Activated T-cell treated with anti-CD3 and anti-CD28 coated beads for 24 hours (primary cell): Measurements from ENCODE around the gene KLHDC7A.

Source experiments
- DNase-seq: peaks from one replicate; pipeline ENCODE4 v3.0.0-alpha.2; 2020; ENCODE audit warnings: low read depth

The KLHDC7A gene

GRCh38 chr1:18473195-18473815 is 7.4 kb upstream of the KLHDC7A start:
- DNase-seq, result no peak

GRCh38 chr1:18474559-18475175 is 6.1 kb upstream of the KLHDC7A start:
- DNase-seq, result no peak

GRCh38 chr1:18475234-18475905 is 5.4 kb upstream of the KLHDC7A start:
- no peak for DNase-seq

GRCh38 chr1:18479454-18479853 is 1.3 kb upstream of the KLHDC7A start:
- DNase-seq, result no peak

- no peak for DNase-seq
Measured at GRCh38 chr1:18481190-18481920, 625 bp downstream of the KLHDC7A start.

- DNase-seq, result no peak
Measured at GRCh38 chr1:18481921-18482701, 1.4 kb downstream of the KLHDC7A start.

- DNase-seq, result no peak
Measured at GRCh38 chr1:18482721-18483425, 2.1 kb downstream of the KLHDC7A start.

- DNase-seq, result no peak
Measured at GRCh38 chr1:18484276-18484675, 3.5 kb downstream of the KLHDC7A start.

GRCh38 chr1:18484721-18485120 is 4.0 kb downstream of the KLHDC7A start:
- DNase-seq, result no peak

GRCh38 chr1:18485227-18485626 is 4.5 kb downstream of the KLHDC7A start:
- no peak for DNase-seq

- DNase-seq, result no peak
Measured at GRCh38 chr1:18486195-18486594, 5.5 kb downstream of the KLHDC7A start.

GRCh38 chr1:18489417-18490143 is 8.8 kb downstream of the KLHDC7A start:
- DNase-seq, result no peak

GRCh38 chr1:18491168-18491567 is 10.4 kb downstream of the KLHDC7A start:
- no peak for DNase-seq

- no peak for DNase-seq
Measured at GRCh38 chr1:18494304-18494703, 13.6 kb downstream of the KLHDC7A start.

GRCh38 chr1:18495635-18496034 is 14.9 kb downstream of the KLHDC7A start:
- DNase-seq, result no peak

GRCh38 chr1:18496056-18496455 is 15.3 kb downstream of the KLHDC7A start:
- no peak for DNase-seq

- DNase-seq, result no peak
Measured at GRCh38 chr1:18496497-18497235, 15.9 kb downstream of the KLHDC7A start.

GRCh38 chr1:18501833-18502232 is 21.1 kb downstream of the KLHDC7A start:
- DNase-seq, result no peak

GRCh38 chr1:18504609-18505008 is 23.9 kb downstream of the KLHDC7A start:
- no peak for DNase-seq

GRCh38 chr1:18505666-18506065 is 24.9 kb downstream of the KLHDC7A start:
- no peak for DNase-seq
